Body of pancreas (tissue), 4 donors: ENCODE data around the gene TLCD2. TPM values are rescaled to one million over a fixed set of nuclear protein-coding genes. Genes with fewer than 3 reads are reported as not detected.
"Not testable (repeated sequence)": the region's sequence is repeated elsewhere in the genome, so short reads cannot be mapped to it uniquely, and the experiment has no call there.

Source experiments
- ATAC-seq: fragments of 150-250 bp; one replicate; pipeline ENCODE4 v1.9.1; 2016
- DNase-seq, 4 donors: peaks; one replicate each; pipeline ENCODE4 v3.0.0-alpha.2; 2019
- H3K27ac ChIP-seq, 4 donors: fragments of 200-600 bp; sonication (generic); 1 replicate in 3 of 4; 2 replicates in 1 of 4; pipeline versions ENCODE4 v1.5.1 to v1.6.1; 2016 to 2019; ENCODE audit warnings: mild to moderate bottlenecking in 1 of 4, mixed read lengths in 1 of 4, moderate library complexity in 1 of 4
- H3K27me3 ChIP-seq, 2 donors: fragments of 200-600 bp; sonication (generic); one replicate each; pipeline ENCODE4 v1.6.0; 2016; ENCODE audit warnings: mild to moderate bottlenecking in 1 of 2
- H3K36me3 ChIP-seq, 2 donors: fragments of 200-600 bp; sonication (generic); replicated peaks in 1 of 2; 2 replicates each; pipeline ENCODE4 v1.5.1; 2016; ENCODE audit warnings: low read depth in 2 of 2; ENCODE audit not compliant: insufficient read depth in 1 of 2
- H3K4me1 ChIP-seq: fragments of 200-600 bp; sonication (generic); one replicate; pipeline ENCODE4 v1.6.0; 2016
- H3K4me3 ChIP-seq, 2 donors: fragments of 200-600 bp; sonication (generic); 1 replicate in 1 of 2; 2 replicates in 1 of 2; pipeline ENCODE4 v1.5.1; 2016 to 2019
- H3K9me3 ChIP-seq, 3 donors: fragments of 200-600 bp; sonication (generic); 1 replicate in 2 of 3; 2 replicates in 1 of 3; pipeline ENCODE4 v1.5.1; 2016
- CTCF ChIP-seq, 7 experiments: fragments of 450-650 bp in 4 of 7; fragments of 200-600 bp in 3 of 7; sonication (generic) in 3 of 7; IDR thresholded peaks; one replicate each; pipeline ENCODE4 v1.5.1; 2016 to 2019; ENCODE audit warnings: antibody characterized with exemption in 7 of 7
- POLR2A ChIP-seq, 3 donors: fragments of 450-650 bp; IDR thresholded peaks; one replicate each; pipeline ENCODE4 v1.6.1; 2016; ENCODE audit warnings: antibody characterized with exemption in 3 of 3, mild to moderate bottlenecking in 2 of 3
- WGBS, 2 donors: methylation state at CpG; one replicate each; pipeline ENCODE4 v1.1.5; 2017; 5-methylcytosine and 5-hydroxymethylcytosine counted together
- intact Hi-C: fragments of 100-400 bp; cut with DNase I; formaldehyde crosslinking; loops from one replicate; pipeline ENCODE4 v1.15.1; 2023
- total RNA-seq, 2 donors: library from RNA; depleted of rRNA; stranded (reverse); fragments of >200 nt; gene quantifications; one replicate each; pipeline ENCODE4 v1.1.0, GENCODE V29; 2016

TLCD2 gene
- total RNA-seq, 2 donors from 2014 or later: 1.6 to 2.6 TPM

- no peaks in the 10 kb centered on the region for H3K27me3 ChIP-seq
- no peaks in the 10 kb centered on the region for H3K4me1 ChIP-seq
- 86% methylated on average over 2 of the region's 2 CpGs; no CpG with 5 or more reads in 1 of the 2 donors for WGBS, 2 donors
- ATAC-seq: no peak
- intact Hi-C loops: no loop called here
- TF ChIP-seq POLR2A (IDR thresholded peaks at IDR 0.05) (no peak), CTCF (IDR thresholded peaks at IDR 0.05) (no peak)
- H3K4me3 ChIP-seq: no peak overlapping the region
- no peaks in the 10 kb centered on the region for H3K36me3 ChIP-seq
- no peak for DNase-seq
- H3K27ac ChIP-seq: no peak overlapping the region
- no peaks in the 10 kb centered on the region for H3K9me3 ChIP-seq
Observed at GRCh38 chr17:1743088-1743439, 32.9 kb upstream of the TLCD2 start.

- intact Hi-C loops: no loop called here
- 52 to 57% methylated on average over 7 to 10 of the region's 10 CpGs for WGBS, 2 donors
- no peak for ATAC-seq
- no peak within 1 kb of the TSS for H3K27ac ChIP-seq
- no peaks in the 10 kb centered on the region for H3K9me3 ChIP-seq
- no peaks in the 10 kb centered on the region for H3K27me3 ChIP-seq
- H3K4me3 ChIP-seq: no peak within 1 kb of the TSS
- TF ChIP-seq POLR2A (IDR thresholded peaks at IDR 0.05) (no peak), CTCF (IDR thresholded peaks at IDR 0.05) (no peak)
- no peaks in the 10 kb centered on the region for H3K4me1 ChIP-seq
- no peaks in the 10 kb centered on the region for H3K36me3 ChIP-seq
- DNase-seq: no peak
Observed at GRCh38 chr17:1742371-1743087, 32.4 kb upstream of the TLCD2 start, which contains the start of gene SERPINF2. Gene SERPINF2 (plus strand): TSS chr17:1742871. CDS start chr17:1744996, 2,125 bp downstream.

- WGBS, 2 donors: 87 to 91% methylated on average over 4 to 7 of the region's 7 CpGs
- H3K36me3 ChIP-seq, H3K27ac ChIP-seq, H3K4me3 ChIP-seq, H3K27me3 ChIP-seq, DNase-seq, H3K4me1 ChIP-seq, ATAC-seq, intact Hi-C loops, H3K9me3 ChIP-seq: not testable (repeated sequence)
Observed at GRCh38 chr17:1741899-1742298, 31.7 kb upstream of the TLCD2 start.

GRCh38 chr17:1737531-1738291 lies 27.5 kb upstream of the TLCD2 start:
- intact Hi-C loops: no loop called here
- Histone ChIP-seq H3K36me3 (no peaks in the 10 kb centered on the region), H3K27ac (peak overlapping the region in 1 of 4 donors; percentile 10), H3K4me3 (no peak overlapping the region), H3K9me3 (no peaks in the 10 kb centered on the region), H3K27me3 (no peaks in the 10 kb centered on the region), H3K4me1 (no peaks in the 10 kb centered on the region)
- ATAC-seq (no peak), DNase-seq (no peak)
- WGBS, 2 donors: 78 to 96% methylated on average over 13 to 15 of the region's 21 CpGs
- no peak for TF ChIP-seq POLR2A (IDR thresholded peaks at IDR 0.05)
- TF ChIP-seq CTCF (IDR thresholded peaks at IDR 0.05): no peak

- ATAC-seq (peak; percentile 21), DNase-seq (peak in 3 of 4 donors; percentile 49 to 74 (median 56))
- no peaks in the 10 kb centered on the region for H3K27me3 ChIP-seq
- H3K4me3 ChIP-seq: no peak overlapping the region
- H3K9me3 ChIP-seq: no peaks in the 10 kb centered on the region
- H3K4me1 ChIP-seq: no peaks in the 10 kb centered on the region
- H3K27ac ChIP-seq: no peak overlapping the region
- intact Hi-C loops: no loop called here
- no peaks in the 10 kb centered on the region for H3K36me3 ChIP-seq
- TF ChIP-seq CTCF (IDR thresholded peaks at IDR 0.05) (no peak), POLR2A (IDR thresholded peaks at IDR 0.05) (no peak)
- WGBS, 2 donors: 71 to 76% methylated on average over 12 to 23 of the region's 25 CpGs
Observed at GRCh38 chr17:1736348-1737281, 26.4 kb upstream of the TLCD2 start.
